Measurements from ENCODE around the gene CLEC14A. TPM values are rescaled to one million over a fixed set of nuclear protein-coding genes. Genes with fewer than 3 reads are reported as not detected.
A peak's percentile ranks its signal among the peaks of the same experiment; 100 is the strongest.

The CLEC14A gene
- total RNA-seq, 3 donors from 2014 or later, result 4.3 to 10.5 (median 9.1) TPM

DNA sequence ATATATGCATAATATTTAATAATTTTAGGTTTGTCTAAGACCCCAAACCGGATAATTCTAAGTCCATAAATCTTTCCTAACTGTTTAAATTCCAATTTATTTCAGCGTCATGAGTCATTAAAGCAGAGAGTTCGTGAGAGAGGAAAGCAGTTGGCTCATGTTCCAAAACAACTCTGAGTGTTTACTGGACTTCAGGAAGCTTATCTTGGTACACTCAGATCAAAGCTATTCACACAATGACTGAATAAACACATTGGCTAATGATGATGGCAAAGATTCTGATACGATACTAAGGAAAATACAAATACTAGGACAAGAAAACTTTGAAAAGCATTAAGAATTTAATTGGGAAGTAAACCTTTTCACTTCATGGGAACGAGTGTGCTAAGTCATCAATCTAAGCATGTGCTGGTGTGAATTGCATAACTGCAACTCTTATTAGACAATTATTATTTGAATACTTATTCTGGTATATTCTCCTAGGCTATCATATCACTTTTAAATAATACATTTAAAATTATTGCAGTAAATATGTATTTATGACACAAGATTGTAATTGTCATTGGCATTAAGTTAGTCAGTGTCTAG lies 34.8 kb upstream of the CLEC14A start:
- H3K4me1 ChIP-seq (ENCODE audit: low read depth), result no peaks in the 10 kb centered on the region
- TF ChIP-seq CTCF (IDR thresholded peaks at IDR 0.05), result no peak
- H3K9me3 ChIP-seq, result no peaks in the 10 kb centered on the region
- DNase-seq (peak in 1 of 3 donors; percentile 5), ATAC-seq (no peak)
- H3K4me3 ChIP-seq, result no peak overlapping the region
- no peaks in the 10 kb centered on the region for H3K36me3 ChIP-seq (ENCODE audit: low read depth)
- intact Hi-C loops (cut with DNase I, micrococcal nuclease), result no loop called here

GRCh38 chr14:38286452-38286851 lies 30.6 kb upstream of the CLEC14A start:
- Histone ChIP-seq H3K9me3 (no peaks in the 10 kb centered on the region), H3K4me1 (ENCODE audit: low read depth) (no peaks in the 10 kb centered on the region), H3K36me3 (ENCODE audit: low read depth) (no peaks in the 10 kb centered on the region), H3K4me3 (no peak overlapping the region)
- ATAC-seq (no peak), DNase-seq (no peak)
- intact Hi-C loops (cut with DNase I, micrococcal nuclease), result no loop called here
- TF ChIP-seq CTCF (IDR thresholded peaks at IDR 0.05), result no peak

- no peak for DNase-seq
- Histone ChIP-seq H3K4me3 (no peak overlapping the region), H3K36me3 (ENCODE audit: low read depth) (no peaks in the 10 kb centered on the region), H3K4me1 (ENCODE audit: low read depth) (no peaks in the 10 kb centered on the region), H3K9me3 (no peaks in the 10 kb centered on the region)
- intact Hi-C loops (cut with DNase I, micrococcal nuclease), result no loop called here
- ATAC-seq, result no peak
- no peak for TF ChIP-seq CTCF (IDR thresholded peaks at IDR 0.05)
These were observed 30.1 kb upstream of the CLEC14A start for GRCh38 chr14:38285962-38286361.

- DNase-seq (no peak), ATAC-seq (no peak)
- intact Hi-C loops (cut with DNase I, micrococcal nuclease), result no loop called here
- TF ChIP-seq CTCF (IDR thresholded peaks at IDR 0.05), result no peak
- H3K36me3 ChIP-seq (ENCODE audit: low read depth), result no peaks in the 10 kb centered on the region
- no peaks in the 10 kb centered on the region for H3K4me1 ChIP-seq (ENCODE audit: low read depth)
- no peak overlapping the region for H3K4me3 ChIP-seq
- H3K9me3 ChIP-seq, result no peaks in the 10 kb centered on the region
These were observed 27.0 kb upstream of the CLEC14A start for GRCh38 chr14:38282936-38283335.

DNA sequence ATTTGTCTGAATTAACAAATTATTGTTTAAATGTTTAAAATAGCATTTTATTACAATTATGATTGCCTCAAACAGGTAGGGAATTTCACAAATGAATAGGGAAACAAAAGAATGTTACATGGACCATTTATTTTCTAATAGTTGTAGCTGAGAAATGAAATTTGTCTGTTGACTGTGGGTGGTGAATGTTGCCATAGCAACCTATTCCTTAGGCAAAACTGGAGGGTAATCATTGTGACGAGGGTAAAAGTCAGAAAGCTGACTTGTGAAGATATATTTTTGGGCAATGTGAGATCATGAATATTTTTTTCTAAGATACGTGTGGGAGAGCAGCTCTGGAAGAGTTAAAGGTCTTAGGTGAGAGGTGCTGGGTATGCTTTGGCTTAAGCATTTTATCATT lies 24.2 kb upstream of the CLEC14A start:
- H3K36me3 ChIP-seq (ENCODE audit: low read depth), result no peaks in the 10 kb centered on the region
- ATAC-seq (no peak), DNase-seq (no peak)
- no peaks in the 10 kb centered on the region for H3K9me3 ChIP-seq
- H3K4me1 ChIP-seq (ENCODE audit: low read depth), result no peaks in the 10 kb centered on the region
- no peak for TF ChIP-seq CTCF (IDR thresholded peaks at IDR 0.05)
- no peak overlapping the region for H3K4me3 ChIP-seq
- intact Hi-C loops (cut with DNase I, micrococcal nuclease), result no loop called here

DNA sequence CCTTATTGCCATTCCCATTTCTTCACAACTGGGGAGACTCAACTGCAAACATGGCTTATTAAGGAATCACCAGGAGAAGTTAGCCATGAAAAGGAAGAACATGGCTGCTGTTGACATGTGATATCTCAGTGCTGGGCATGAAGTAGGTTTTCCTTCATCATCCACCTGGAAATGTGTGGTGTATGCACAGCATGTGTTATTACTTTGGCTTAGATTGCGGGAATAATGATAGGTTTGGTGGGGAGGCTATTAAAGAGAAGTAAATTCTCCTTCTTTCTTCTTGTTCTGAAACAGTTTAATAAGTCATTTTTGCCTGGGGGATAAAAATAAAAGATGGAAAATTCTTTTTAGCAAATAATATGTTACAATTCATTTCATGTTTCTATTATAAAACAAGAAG lies 23.7 kb upstream of the CLEC14A start:
- intact Hi-C loops (cut with DNase I, micrococcal nuclease), result no loop called here
- Histone ChIP-seq H3K4me3 (no peak overlapping the region), H3K4me1 (ENCODE audit: low read depth) (no peaks in the 10 kb centered on the region), H3K36me3 (ENCODE audit: low read depth) (no peaks in the 10 kb centered on the region), H3K9me3 (no peaks in the 10 kb centered on the region)
- TF ChIP-seq CTCF (IDR thresholded peaks at IDR 0.05), result no peak
- ATAC-seq (no peak), DNase-seq (no peak)

Measured in mucosa of descending colon (tissue), 3 donors.